Stimulated activated CD4-positive, alpha-beta T cell treated with anti-CD3 and anti-CD28 coated beads, Interleukin-4, amount 100 ng/mL, for 48 hours (primary cell): Measurements from ENCODE around the gene STARD13.

ENCODE experiments used
- DNase-seq, 2 donors: peaks; one replicate each; pipeline ENCODE4 v3.0.0-alpha.2; 2020; ENCODE audit warnings: low read depth in 2 of 2

Gene STARD13

DNA sequence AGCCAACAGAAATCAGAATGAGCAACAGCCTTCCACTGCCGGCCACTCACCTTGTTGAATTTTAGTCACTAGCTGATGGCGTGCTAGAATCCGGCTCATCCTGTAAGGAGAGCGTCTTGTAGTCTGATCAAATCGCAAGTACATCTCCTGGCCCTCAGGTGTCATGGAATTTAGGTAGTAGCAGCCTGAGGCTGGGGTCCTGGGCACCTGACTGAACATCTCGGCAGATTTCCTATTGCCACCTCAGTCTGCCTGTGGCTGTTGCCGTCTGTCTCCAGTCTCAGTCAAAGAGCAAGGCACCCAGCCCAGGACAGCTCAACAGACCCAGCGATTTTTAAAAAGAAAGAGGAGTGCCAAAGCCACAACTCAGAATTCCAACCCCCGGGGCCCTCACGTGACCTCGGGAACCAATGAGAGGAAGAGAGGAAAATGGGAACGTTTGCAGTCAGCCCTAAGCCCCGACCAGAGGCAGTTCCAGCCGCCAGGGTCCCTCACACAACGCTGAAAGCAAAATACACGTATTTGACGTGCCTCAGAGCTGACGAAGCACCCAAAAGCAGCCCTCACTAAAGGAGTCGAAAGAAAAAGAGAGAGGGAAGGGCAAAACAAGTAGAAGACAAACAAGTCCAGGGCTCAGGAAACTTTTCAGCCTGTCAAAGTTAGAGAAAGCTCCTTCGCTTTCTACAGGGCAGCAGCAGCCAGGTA, at the start of gene STARD13:
TSS of gene STARD13 (minus strand) at position 336 of the 705 bp plus-strand sequence. CDS start at position 219, 117 bp downstream.
- no peak for DNase-seq

- no peak for DNase-seq
Measured at GRCh38 chr13:33334831-33335230, 49.3 kb upstream of the STARD13 start.

GRCh38 chr13:33331962-33332361, 46.4 kb upstream of the STARD13 start:
- no peak for DNase-seq

DNA sequence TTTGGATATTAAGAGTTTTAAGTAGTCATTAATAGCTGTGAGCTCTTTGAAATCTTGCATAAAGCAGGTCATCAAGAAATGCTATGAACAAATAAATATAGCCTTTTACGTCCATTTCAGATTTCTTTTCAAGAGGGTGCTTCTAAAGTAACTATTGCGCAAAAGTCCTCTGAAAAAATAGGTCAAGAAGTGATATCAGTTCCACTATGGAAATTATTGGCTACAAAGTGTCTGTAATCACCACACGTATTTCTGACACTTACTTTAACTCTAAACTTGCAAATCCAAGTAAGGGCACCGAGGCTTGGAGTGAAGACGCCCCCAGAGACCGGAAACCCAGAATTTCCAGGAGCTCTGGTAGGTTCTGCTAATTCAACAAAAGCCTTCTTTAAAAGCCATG, 44.9 kb upstream of the STARD13 start:
- DNase-seq = no peak

DNA sequence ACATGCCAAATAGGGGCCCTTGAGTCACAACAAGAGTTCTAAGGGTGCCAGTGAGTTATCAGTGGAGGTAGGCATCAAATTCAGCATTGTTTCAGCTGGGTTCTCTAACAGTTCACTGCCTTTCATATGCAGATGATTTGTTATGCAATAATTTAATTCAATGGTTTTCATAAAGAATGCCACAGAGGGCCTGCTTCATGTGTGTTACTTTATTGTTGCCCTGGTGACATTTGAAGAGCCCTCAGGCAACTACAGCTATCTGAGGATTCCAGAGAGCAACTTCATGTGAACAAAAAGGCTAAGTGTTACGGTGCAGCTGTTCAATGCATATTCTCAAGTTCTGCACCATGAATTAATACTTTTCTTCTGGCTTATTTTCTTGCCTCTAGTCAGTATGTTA, 43.1 kb upstream of the STARD13 start:
- DNase-seq = no peak

- no peak for DNase-seq
Measured at GRCh38 chr13:33326723-33327122, 41.2 kb upstream of the STARD13 start.

GRCh38 chr13:33326246-33326645, 40.7 kb upstream of the STARD13 start:
- no peak for DNase-seq

- no peak for DNase-seq
Measured at GRCh38 chr13:33323801-33324510, 38.4 kb upstream of the STARD13 start.

DNA sequence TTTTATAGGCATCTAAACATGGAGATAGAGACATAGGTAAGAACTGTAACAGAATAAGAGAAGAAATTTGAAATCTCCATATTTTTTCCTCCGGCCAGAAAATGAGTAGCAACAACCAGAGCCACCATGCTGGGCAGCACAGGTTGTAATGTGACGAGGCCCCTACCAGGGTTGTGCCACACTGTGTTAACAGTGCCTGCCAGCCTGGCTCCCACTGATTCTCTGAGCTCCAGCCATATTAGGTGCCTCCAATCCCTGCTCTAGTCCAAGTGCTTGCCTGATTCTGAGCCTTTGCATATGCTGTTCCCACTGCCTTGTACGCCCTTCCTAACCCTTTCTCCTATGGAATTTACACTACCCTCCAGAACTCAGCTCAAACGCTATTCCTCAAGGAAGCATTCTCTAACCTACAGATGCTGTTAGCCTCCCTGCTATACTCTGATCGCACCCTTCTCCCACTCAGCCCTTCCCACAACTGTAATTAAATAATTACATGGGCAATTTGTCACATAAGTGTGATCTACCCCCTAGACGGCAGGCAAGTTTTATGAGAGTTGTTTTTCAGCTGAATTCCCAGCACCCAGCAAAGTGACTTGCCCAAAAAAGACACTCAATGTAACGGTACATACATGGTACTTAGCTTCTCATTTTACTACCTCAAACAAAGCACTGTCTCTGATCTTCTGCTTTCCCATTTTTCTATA, 37.6 kb upstream of the STARD13 start:
- no peak for DNase-seq

- DNase-seq = no peak
Measured at GRCh38 chr13:33322543-33322809, 36.9 kb upstream of the STARD13 start.

DNA sequence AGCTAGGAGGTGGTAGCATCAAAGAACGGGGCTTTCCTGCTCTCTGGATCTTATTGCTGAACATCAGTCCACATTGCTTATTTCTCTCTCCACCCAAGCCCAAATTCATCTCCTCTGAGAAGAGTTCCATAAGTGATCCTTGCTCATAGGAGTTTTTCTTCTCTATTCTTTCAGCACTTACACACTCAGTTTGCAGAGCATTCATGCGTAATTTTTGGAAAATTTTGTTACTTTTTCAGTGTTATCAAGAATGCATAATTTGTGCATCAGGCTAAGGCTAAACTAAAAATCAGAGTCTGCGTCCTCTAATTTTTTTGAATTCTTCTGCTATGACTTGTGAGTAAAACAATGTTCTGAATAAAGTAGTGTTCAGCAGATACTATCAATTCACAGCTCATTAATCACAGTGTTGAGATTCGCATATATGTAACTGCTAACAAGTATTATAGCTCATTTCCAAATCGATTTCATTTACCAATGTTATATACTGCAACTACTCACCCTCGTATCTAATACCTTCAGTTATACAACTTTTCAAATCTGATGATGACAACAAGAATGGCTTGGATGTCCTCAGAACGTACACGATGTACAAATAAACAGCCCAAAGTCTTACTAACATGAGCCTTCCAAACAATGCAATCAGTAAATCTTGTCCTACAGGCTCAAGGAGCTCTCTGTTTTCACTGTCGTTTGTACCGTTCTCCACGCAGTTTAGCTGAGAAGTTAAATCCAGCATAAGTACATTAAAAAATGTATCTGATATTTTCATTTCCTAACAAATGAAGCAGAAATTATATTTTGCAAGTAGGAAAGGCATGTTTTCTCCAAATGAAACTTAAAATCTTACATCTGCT, 36.4 kb upstream of the STARD13 start:
- no peak for DNase-seq

- no peak for DNase-seq
Measured at GRCh38 chr13:33319859-33320258, 34.3 kb upstream of the STARD13 start.

DNA sequence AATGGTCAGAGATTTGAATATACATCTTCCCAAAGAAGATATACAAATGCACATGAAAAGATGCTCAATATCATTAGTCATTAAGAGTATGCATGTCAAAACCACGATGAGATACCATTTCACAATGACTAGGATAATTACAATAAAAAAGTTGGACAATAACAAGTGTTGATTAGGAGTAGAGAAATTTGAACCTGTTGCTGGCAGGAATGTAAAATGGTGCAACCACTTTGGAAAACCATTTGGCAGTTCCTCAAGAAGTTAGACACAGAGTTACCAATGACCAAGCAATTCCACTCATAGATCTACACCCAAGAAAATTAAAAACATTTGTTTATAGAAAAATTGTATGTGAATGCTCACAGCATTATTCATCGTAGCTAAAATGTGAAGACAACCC, 33.2 kb upstream of the STARD13 start:
- DNase-seq = no peak

DNA sequence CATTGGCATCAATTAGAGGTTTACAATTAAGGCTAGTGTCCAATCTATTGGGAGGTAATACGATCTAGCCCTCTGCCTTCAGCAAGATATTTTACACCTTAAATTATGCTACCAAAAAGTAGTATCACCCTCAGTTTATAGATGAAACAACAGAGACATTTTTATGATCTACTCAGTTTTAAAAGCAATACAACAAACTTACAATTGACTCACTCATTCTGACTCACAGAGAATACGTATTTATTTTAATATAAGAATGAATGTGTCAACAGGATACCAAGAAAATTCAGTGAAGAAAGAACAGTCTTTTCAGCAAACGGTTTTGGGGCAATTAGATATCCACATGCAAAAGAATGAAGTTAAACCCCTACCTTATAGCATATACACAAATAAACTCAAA, 32.5 kb upstream of the STARD13 start:
- no peak for DNase-seq

DNA sequence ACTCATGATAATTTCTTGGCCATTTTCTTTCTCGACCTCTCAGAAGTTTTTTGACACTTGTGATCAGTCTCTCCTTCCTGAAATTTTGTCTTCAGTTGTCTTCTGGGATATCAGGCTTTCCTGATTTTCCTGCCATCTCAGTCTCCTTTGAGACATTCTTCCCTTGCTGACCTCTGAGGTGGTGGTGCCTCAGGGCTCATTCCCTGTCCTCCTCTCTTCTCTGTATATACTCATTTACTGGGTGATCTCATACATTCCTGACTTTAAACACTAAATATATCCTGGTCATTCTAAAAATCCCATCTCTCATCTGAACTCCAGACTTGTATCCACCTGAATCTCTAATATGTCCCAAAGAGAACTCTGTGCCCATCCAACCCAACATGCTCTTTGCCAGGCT, 31.3 kb upstream of the STARD13 start:
- no peak for DNase-seq

DNA sequence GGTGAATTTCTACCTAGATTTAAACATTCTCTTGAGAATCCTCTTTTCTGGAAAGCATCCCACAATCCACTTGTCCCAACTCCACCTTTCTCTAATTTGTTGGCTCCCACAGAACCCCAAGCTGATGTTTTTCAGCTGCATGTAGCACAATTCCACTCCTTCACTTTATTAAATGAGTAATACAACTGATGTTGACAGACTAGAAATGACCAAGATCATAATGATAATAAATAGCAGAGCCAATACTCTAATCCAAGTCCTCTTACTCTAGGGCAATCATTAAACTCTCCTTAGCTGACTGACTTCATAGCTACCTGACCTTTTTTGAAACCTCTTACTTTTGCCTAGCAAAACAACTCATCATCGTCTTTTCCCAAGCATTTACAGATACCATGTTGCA, 27.9 kb upstream of the STARD13 start:
- DNase-seq = no peak

GRCh38 chr13:33312861-33313212, 27.3 kb upstream of the STARD13 start:
- no peak for DNase-seq

DNA sequence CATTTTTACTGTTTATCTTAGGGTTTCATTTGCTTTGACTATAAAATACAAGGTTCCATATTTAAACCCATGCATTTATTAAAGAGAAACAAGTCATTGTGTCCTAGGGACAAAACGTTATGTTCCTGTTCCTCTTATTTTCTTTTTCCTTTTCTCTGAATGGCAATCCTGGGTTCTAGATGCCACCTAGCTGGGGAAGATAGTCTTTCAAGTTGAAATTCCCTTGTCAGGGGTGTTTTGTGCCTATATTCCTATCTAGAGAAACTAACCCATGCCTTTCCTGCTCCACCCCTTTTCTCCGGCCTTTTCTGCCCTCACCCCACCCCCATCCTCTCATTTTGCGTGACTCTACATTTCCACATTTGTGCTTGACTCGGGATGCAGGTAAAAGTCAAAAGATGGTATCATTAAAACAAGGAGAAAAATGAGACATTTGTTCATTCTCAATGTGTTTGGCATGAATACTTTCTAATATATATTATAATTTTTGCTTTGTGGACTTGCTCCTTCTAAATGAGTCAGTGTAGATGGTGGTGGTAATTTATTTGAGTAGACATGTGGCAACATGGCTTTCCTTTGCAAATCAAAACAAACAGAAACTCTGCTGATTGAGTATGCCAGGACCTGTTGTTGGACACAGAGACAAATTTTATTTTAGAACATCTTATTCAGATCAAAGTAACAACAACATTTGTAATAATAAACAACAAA, 26.8 kb upstream of the STARD13 start:
- DNase-seq = no peak

GRCh38 chr13:33311040-33311439, 25.5 kb upstream of the STARD13 start:
- DNase-seq = no peak

DNA sequence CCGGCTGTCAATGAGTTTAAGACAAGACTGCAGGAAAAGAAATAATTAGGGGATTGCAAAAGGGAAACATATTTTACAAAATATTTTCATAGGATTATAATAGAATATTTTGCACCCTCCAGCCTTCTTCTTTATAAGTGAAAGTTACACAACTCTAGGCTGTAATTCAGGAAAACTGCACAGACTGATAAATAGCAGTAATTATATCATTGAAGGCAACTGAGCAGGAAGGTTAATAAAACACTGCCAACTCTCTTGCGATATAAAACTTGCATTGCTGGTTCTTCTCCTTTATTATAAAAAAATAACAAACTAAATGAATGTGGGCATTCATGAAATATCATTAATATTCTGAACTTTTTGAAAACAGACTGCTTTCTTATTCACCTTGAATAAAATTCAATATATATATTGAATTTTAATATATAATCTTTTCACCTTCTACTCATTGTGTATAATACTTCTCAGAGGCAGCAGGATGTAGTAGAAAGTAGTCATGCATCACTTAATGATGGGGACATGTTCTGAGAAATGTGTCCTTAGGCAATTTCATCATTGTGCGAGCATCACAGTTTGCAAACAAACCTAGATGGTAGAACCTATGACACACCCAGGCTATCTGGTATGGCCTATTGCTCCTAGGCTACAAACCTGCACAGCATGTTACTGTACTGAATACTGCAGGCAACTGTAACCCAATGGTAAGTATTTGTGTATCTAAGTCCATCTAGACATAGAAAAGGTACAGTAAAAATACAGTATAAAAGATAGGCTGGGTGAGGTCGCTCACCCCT, 24.9 kb upstream of the STARD13 start:
- no peak for DNase-seq

DNA sequence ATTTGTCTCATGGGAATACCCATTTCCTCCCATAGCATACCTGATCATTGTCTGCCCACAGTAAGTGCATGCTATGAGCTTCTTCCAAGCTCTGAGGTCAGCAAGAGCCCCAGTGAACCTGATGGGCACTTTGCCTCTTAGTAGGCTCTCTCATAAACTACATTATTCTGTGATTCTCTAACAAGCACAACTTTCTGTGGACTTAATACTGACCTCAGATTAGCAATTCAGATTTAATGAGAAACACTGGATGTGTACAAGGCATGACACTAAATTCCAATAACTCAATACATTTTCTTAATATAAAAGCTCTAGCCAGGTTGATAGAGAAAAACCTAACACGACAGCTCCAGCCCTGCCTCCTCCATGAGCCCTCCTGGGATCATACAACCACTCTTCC, 23.3 kb upstream of the STARD13 start:
- no peak for DNase-seq
